Breast epithelium (tissue), 4 donors: ENCODE data around the gene PDE6B. TPM values are rescaled to one million over a fixed set of nuclear protein-coding genes. Genes with fewer than 3 reads are reported as not detected.

Experiments
- DNase-seq, 2 donors: peaks; one replicate each; pipeline ENCODE4 v3.0.0-alpha.2; 2019; ENCODE audit warnings: low spot score in 2 of 2
- H3K27ac ChIP-seq, 2 donors: fragments of 200-600 bp; sonication (generic) in 1 of 2; one replicate each; pipeline ENCODE4 v1.5.1; 2016 to 2019; ENCODE audit warnings: mild to moderate bottlenecking in 1 of 2
- H3K27me3 ChIP-seq, 2 donors: fragments of 200-600 bp; sonication (generic) in 1 of 2; one replicate each; pipeline versions ENCODE4 v1.5.1 to v1.6.0; 2017 to 2019; ENCODE audit warnings: control low read depth in 1 of 2, mild to moderate bottlenecking in 1 of 2
- H3K36me3 ChIP-seq: fragments of 200-600 bp; one replicate; pipeline ENCODE4 v1.5.1; 2019
- H3K4me1 ChIP-seq, 2 donors: fragments of 200-600 bp; sonication (generic); one replicate each; pipeline ENCODE4 v1.5.1; 2016 to 2019; ENCODE audit warnings: control low read depth in 1 of 2
- H3K4me3 ChIP-seq, 3 donors: fragments of 200-600 bp; sonication (generic); 1 replicate in 2 of 3; 2 replicates in 1 of 3; pipeline ENCODE4 v1.5.1; 2016 to 2019; ENCODE audit warnings: mild to moderate bottlenecking in 3 of 3, moderate library complexity in 2 of 3
- H3K9me3 ChIP-seq, 2 donors: fragments of 200-600 bp; sonication (generic) in 1 of 2; one replicate each; pipeline ENCODE4 v1.5.1; 2016 to 2019; ENCODE audit warnings: control low read depth in 1 of 2
- POLR2A ChIP-seq: fragments of 450-650 bp; IDR thresholded peaks from one replicate; pipeline ENCODE4 v1.6.1; 2016; ENCODE audit warnings: antibody characterized with exemption, mild to moderate bottlenecking, moderate library complexity
- POLR2AphosphoS5 ChIP-seq, 3 donors: sonication (generic); formaldehyde crosslinking; IDR thresholded peaks; one replicate each; pipeline ENCODE4 v1.6.1; 2017; ENCODE audit warnings: antibody characterized with exemption in 3 of 3
- intact Hi-C: fragments of 100-400 bp; cut with DNase I; formaldehyde crosslinking; loops from one replicate; pipeline ENCODE4 v1.15.1; 2023; ENCODE audit warnings: low total_unique reads
- total RNA-seq, 3 donors: library from RNA; depleted of rRNA; stranded (reverse); fragments of >200 nt; gene quantifications; one replicate each; pipeline ENCODE4 v1.1.0, GENCODE V29; 2016
- TF ChIP-seq, protein P1 (sequence below), 3 donors: fragments of 450-650 bp; IDR thresholded peaks; one replicate each; pipeline ENCODE4 v1.5.1; 2016 to 2017; ENCODE audit warnings: antibody characterized with exemption in 3 of 3, mild to moderate bottlenecking in 3 of 3, moderate library complexity in 3 of 3

The PDE6B gene
- total RNA-seq, 3 donors from 2014 or later: 2.7 to 10.2 (median 8.5) TPM

- Histone ChIP-seq H3K4me3 (no peak overlapping the region), H3K36me3 (no peaks in the 10 kb centered on the region), H3K27ac (no peak overlapping the region), H3K27me3 (peaks cover 0 to 13% of the 10 kb centered on the region in 2 donors), H3K9me3 (no peaks in the 10 kb centered on the region), H3K4me1 (no peaks in the 10 kb centered on the region)
- TF ChIP-seq POLR2A: no peak
- no peak for TF ChIP-seq POLR2AphosphoS5 (IDR thresholded peaks at IDR 0.05)
- TF ChIP-seq, protein P1, sequence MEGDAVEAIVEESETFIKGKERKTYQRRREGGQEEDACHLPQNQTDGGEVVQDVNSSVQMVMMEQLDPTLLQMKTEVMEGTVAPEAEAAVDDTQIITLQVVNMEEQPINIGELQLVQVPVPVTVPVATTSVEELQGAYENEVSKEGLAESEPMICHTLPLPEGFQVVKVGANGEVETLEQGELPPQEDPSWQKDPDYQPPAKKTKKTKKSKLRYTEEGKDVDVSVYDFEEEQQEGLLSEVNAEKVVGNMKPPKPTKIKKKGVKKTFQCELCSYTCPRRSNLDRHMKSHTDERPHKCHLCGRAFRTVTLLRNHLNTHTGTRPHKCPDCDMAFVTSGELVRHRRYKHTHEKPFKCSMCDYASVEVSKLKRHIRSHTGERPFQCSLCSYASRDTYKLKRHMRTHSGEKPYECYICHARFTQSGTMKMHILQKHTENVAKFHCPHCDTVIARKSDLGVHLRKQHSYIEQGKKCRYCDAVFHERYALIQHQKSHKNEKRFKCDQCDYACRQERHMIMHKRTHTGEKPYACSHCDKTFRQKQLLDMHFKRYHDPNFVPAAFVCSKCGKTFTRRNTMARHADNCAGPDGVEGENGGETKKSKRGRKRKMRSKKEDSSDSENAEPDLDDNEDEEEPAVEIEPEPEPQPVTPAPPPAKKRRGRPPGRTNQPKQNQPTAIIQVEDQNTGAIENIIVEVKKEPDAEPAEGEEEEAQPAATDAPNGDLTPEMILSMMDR (IDR thresholded peaks at IDR 0.05): no peak
- no peak for DNase-seq
- intact Hi-C loops: no loop called here
Measured at GRCh38 chr4:601612-602558, 23.5 kb upstream of the PDE6B start.

GRCh38 chr4:602559-602942, 22.8 kb upstream of the PDE6B start:
- no peaks in the 10 kb centered on the region for H3K9me3 ChIP-seq
- no peak overlapping the region for H3K4me3 ChIP-seq
- H3K27ac ChIP-seq: no peak overlapping the region
- DNase-seq: peak; percentile 39 to 73
- peaks cover 0 to 13% of the 10 kb centered on the region in 2 donors for H3K27me3 ChIP-seq
- no peaks in the 10 kb centered on the region for H3K36me3 ChIP-seq
- intact Hi-C loops: no loop called here
- H3K4me1 ChIP-seq: no peaks in the 10 kb centered on the region
- no peak for TF ChIP-seq POLR2A
- TF ChIP-seq, protein P1 (IDR thresholded peaks at IDR 0.05): peak in 1 of 3 donors; percentile 66

DNA sequence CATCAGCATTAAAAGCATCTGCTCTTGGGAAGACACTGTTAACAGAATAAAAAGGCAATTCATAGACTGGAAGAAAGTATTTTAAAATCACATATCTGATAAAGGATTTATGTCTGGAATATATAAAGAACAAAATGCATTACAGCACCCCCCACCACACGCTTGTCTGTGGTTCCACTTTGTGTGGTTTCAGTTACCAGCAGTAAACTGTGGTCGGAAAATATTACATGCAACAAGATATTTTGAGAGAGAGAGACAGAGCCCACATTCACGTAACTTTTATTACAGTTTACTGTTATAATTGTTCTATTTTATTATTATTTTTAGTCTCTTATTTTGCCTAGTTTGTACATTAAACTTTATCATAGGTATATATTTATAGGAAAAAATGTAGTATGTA, 21.2 kb upstream of the PDE6B start:
- H3K27me3 ChIP-seq: peaks cover 0 to 9% of the 10 kb centered on the region in 2 donors
- intact Hi-C loops: no loop called here
- no peak for DNase-seq

GRCh38 chr4:605702-606425, 19.5 kb upstream of the PDE6B start:
- no peak for TF ChIP-seq POLR2AphosphoS5 (IDR thresholded peaks at IDR 0.05)
- TF ChIP-seq, protein P1 (IDR thresholded peaks at IDR 0.05): no peak
- no peak for DNase-seq
- Histone ChIP-seq H3K36me3 (no peaks in the 10 kb centered on the region), H3K27ac (no peak overlapping the region), H3K9me3 (no peaks in the 10 kb centered on the region), H3K27me3 (no peaks in the 10 kb centered on the region), H3K4me1 (peaks cover 0 to 4% of the 10 kb centered on the region in 2 donors), H3K4me3 (no peak overlapping the region)
- intact Hi-C loops: no loop called here

More for the DNA sequence above, 21.2 kb upstream of the PDE6B start:
- Histone ChIP-seq H3K36me3 (no peaks in the 10 kb centered on the region), H3K27ac (no peak overlapping the region), H3K4me1 (no peaks in the 10 kb centered on the region), H3K4me3 (no peak overlapping the region), H3K9me3 (no peaks in the 10 kb centered on the region)
- TF ChIP-seq POLR2A: no peak
- TF ChIP-seq POLR2AphosphoS5 (IDR thresholded peaks at IDR 0.05): no peak
- TF ChIP-seq, protein P1 (IDR thresholded peaks at IDR 0.05): no peak

DNA sequence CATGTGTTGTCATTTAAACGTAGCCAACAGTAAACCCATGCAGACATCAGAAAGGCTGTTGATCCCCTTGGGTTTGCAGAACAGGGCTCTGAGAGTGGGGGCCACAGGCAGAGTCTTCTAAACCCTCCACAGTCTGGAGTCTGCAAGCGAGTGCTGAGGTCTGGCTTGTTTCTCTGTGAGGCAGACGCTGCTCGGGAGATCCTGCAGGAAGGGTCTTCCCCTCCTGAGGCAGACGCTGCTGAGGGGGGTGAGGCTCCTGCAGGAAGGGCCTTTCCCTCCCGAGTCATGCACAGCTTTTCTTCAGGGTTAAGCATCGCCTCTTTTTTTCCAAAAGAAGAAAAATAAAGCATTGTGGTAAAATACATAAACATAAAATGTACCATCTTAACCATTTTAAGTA, 17.1 kb upstream of the PDE6B start:
- Histone ChIP-seq H3K9me3 (no peaks in the 10 kb centered on the region), H3K36me3 (no peaks in the 10 kb centered on the region), H3K4me3 (no peak overlapping the region), H3K27me3 (peaks cover 0 to 4% of the 10 kb centered on the region in 2 donors), H3K4me1 (peaks cover 0 to 5% of the 10 kb centered on the region in 2 donors), H3K27ac (no peak overlapping the region)
- intact Hi-C loops: no loop called here
- no peak for DNase-seq
- TF ChIP-seq, protein P1 (IDR thresholded peaks at IDR 0.05): no peak
- TF ChIP-seq POLR2AphosphoS5 (IDR thresholded peaks at IDR 0.05): no peak
- TF ChIP-seq POLR2A: no peak
